Thoracic aorta (tissue), 2 donors: Measurements from ENCODE around the gene ENTHD1. TPM values are rescaled to one million over a fixed set of nuclear protein-coding genes. Genes with fewer than 3 reads are reported as not detected.

Experiments used
- ATAC-seq: fragments of 150-250 bp; one replicate; pipeline ENCODE4 v1.8.0; 2017; ENCODE audit warnings: low read depth; ENCODE audit not compliant: insufficient number of reproducible peaks, low FRiP score
- DNase-seq: peaks from one replicate; pipeline ENCODE4 v3.0.0-alpha.2; 2020; ENCODE audit warnings: low spot score
- H3K27ac ChIP-seq, 2 donors: fragments of 200-600 bp; sonication (generic); 1 replicate in 1 of 2; 2 replicates in 1 of 2; pipeline ENCODE4 v1.5.1; 2016; ENCODE audit warnings: mild to moderate bottlenecking in 2 of 2, moderate library complexity in 2 of 2
- H3K27me3 ChIP-seq: fragments of 200-600 bp; sonication (generic); replicated peaks from 2 replicates; pipeline ENCODE4 v1.6.0; 2016; ENCODE audit warnings: mild to moderate bottlenecking; ENCODE audit not compliant: insufficient read depth
- H3K36me3 ChIP-seq: fragments of 200-600 bp; sonication (generic); one replicate; pipeline ENCODE4 v1.5.1; 2016
- H3K4me1 ChIP-seq, 2 donors: fragments of 200-600 bp; sonication (generic); 1 replicate in 1 of 2; 2 replicates in 1 of 2; pipeline versions ENCODE4 v1.5.1 to v1.6.0; 2016; ENCODE audit warnings: low read depth in 2 of 2, mild to moderate bottlenecking in 1 of 2; ENCODE audit not compliant: control insufficient read depth in 1 of 2
- H3K4me3 ChIP-seq: fragments of 200-600 bp; sonication (generic); 2 replicates; pipeline ENCODE4 v1.5.1; 2016; ENCODE audit warnings: mild to moderate bottlenecking
- H3K9me3 ChIP-seq: fragments of 200-600 bp; sonication (generic); 2 replicates; pipeline ENCODE4 v1.5.1; 2016
- CTCF ChIP-seq: fragments of 200-600 bp; sonication (generic); IDR thresholded peaks from one replicate; pipeline ENCODE4 v1.5.1; 2019; ENCODE audit warnings: antibody characterized with exemption
- total RNA-seq, 2 donors: library from RNA; depleted of rRNA; stranded (reverse); fragments of >200 nt; gene quantifications; one replicate each; pipeline versions ENCODE4 v1.1.0 to v1.2.3, GENCODE V29; 2016

The ENTHD1 gene
- total RNA-seq, 2 donors from 2014 or later: not detected

DNA sequence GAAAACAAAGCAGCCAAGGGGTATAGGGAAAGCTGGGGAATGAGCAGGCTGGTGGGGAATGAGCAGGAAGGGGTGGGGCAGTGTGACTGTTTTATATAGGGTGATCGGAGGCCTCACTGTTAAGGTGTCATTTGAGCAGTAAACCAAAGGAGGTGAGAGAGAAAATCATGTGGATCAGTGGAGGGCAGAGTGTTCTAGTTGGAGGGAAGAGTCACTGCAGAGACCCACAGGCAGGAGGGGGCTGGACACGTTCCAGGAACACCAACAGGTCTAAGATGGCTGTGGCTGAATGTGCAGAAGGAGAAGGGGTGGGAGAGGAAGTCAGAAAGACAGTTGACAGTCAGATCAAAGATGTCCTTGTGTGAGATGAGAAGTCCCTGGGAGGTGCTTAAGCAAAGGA lies 103.8 kb downstream of the ENTHD1 start:
- no peak overlapping the region for H3K4me3 ChIP-seq
- no peaks in the 10 kb centered on the region for H3K36me3 ChIP-seq
- TF ChIP-seq CTCF: no peak
- DNase-seq (no peak), ATAC-seq (no peak)
- no peaks in the 10 kb centered on the region for H3K9me3 ChIP-seq
- H3K27ac ChIP-seq: no peak overlapping the region
- no peaks in the 10 kb centered on the region for H3K27me3 ChIP-seq
- H3K4me1 ChIP-seq: no peaks in the 10 kb centered on the region

- Histone ChIP-seq H3K9me3 (no peaks in the 10 kb centered on the region), H3K36me3 (no peaks in the 10 kb centered on the region), H3K27me3 (no peaks in the 10 kb centered on the region), H3K27ac (no peak overlapping the region), H3K4me1 (no peaks in the 10 kb centered on the region), H3K4me3 (no peak overlapping the region)
- DNase-seq (no peak), ATAC-seq (no peak)
- no peak for TF ChIP-seq CTCF
Observed at GRCh38 chr22:39785232-39785631, 108.3 kb downstream of the ENTHD1 start.

DNA sequence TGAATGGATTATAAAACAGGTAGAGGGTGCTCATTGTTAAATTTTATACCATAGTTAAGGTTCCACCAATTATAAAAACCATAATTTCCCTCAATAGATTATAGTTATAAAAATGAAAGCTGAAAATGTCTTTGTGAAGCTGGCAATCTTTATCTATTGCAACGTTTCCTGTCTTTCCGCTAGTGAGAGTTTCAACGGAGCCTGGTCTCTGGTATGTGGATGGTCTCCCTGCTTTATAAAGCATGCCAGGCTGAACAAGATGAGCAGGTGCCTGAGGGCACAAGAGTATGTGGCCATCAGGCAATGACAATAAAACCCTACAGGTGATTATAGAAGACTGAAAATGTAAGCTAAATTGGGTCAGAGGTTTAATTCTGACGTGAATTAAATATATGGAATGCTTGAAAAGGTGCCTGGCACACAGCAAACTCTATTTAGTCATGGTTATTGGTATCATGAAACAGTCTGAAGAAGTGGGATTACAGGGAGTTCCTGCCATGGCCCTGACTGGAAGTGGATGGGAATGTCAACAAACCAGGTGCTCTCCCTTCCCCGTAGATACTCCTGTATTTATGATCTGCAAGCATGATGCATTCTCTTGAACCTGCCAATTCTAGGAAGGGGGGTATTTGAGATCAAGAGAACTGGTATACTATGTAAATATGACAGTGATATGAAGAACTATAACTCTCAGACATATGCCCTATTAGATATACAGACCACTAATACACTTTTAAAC lies 115.7 kb downstream of the ENTHD1 start:
- H3K4me1 ChIP-seq: no peaks in the 10 kb centered on the region
- no peak for ATAC-seq
- no peak for DNase-seq
- H3K36me3 ChIP-seq: no peaks in the 10 kb centered on the region
- no peak overlapping the region for H3K27ac ChIP-seq
- TF ChIP-seq CTCF: no peak
- H3K9me3 ChIP-seq: no peaks in the 10 kb centered on the region
- H3K4me3 ChIP-seq: no peak overlapping the region
- H3K27me3 ChIP-seq: no peaks in the 10 kb centered on the region

- ATAC-seq: no peak
- no peak for TF ChIP-seq CTCF
Observed at GRCh38 chr22:39776295-39777009, 117.1 kb downstream of the ENTHD1 start.

DNA sequence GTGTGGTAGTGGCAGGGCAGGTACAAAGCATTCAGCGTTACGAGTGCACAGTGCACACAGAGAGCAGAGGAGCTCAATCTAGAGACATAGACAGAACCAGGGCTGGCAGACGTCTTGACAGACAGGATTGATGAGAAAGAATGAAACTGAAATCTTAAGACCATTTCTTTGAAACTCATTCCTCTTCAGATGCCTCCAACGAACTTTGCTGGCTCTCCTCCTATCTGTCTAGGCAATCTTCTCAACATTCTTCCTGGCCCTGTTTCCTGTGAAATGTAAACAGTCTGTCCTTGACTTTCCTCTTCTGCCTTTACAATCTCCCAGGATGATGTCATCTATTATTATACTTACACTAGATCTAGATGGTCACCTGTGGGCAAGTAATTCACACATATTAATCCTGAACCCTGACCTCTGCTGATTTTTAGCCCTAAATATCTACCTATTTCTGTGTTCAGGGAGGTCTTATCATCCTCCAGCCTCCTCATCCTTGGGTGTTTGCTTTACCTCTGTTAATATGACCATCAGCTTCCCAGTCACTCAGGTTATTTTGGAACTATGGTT lies 119.5 kb downstream of the ENTHD1 start:
- ATAC-seq: no peak
- no peak for TF ChIP-seq CTCF
- no peak for DNase-seq
- H3K9me3 ChIP-seq: no peaks in the 10 kb centered on the region
- H3K4me1 ChIP-seq: no peaks in the 10 kb centered on the region
- H3K36me3 ChIP-seq: no peaks in the 10 kb centered on the region
- H3K4me3 ChIP-seq: no peak overlapping the region
- H3K27me3 ChIP-seq: no peaks in the 10 kb centered on the region
- H3K27ac ChIP-seq: no peak overlapping the region

More at GRCh38 chr22:39776295-39777009, 117.1 kb downstream of the ENTHD1 start:
- no peak for DNase-seq
- no peaks in the 10 kb centered on the region for H3K27me3 ChIP-seq
- H3K4me1 ChIP-seq: no peaks in the 10 kb centered on the region
- H3K27ac ChIP-seq: no peak overlapping the region
- H3K36me3 ChIP-seq: no peaks in the 10 kb centered on the region
- H3K4me3 ChIP-seq: no peak overlapping the region
- H3K9me3 ChIP-seq: no peaks in the 10 kb centered on the region
